HepG2 (cell line): ENCODE data around the gene YAP1. TPM values are rescaled to one million over a fixed set of nuclear protein-coding genes. Genes with fewer than 3 reads are reported as not detected.

Experiments
- ARNT ChIP-seq: fragments of 450-650 bp; IDR thresholded peaks from 2 replicates; pipeline ENCODE4 v1.6.1; 2017
- ATF6 ChIP-seq: sonication (generic); formaldehyde crosslinking; conservative IDR thresholded peaks from 2 replicates; pipeline ENCODE4 v1.4.0; 2020; ENCODE audit warnings: missing genetic modification reagents
- BCL6 ChIP-seq: IDR thresholded peaks from 2 replicates; pipeline ENCODE4 v1.6.1; 2016; ENCODE audit warnings: missing genetic modification reagents, missing compliant biosample characterization
- ELF1 ChIP-seq: sonication (generic); formaldehyde crosslinking; IDR thresholded peaks from 2 replicates; pipeline ENCODE4 v1.4.0; 2020; ENCODE audit warnings: missing genetic modification reagents
- ETV5 ChIP-seq: IDR thresholded peaks from 2 replicates; pipeline ENCODE4 v1.6.1; 2018; ENCODE audit warnings: missing biosample characterization, missing genetic modification reagents, inconsistent platforms, borderline replicate concordance
- FOXP1 ChIP-seq, 2 experiments: fragments of 450-650 bp in 1 of 2; IDR thresholded peaks; 2 replicates each; pipeline ENCODE4 v1.6.1; 2017 to 2018; ENCODE audit warnings: antibody characterized with exemption in 1 of 2
- GLMP ChIP-seq: sonication (generic); formaldehyde crosslinking; IDR thresholded peaks from 2 replicates; pipeline ENCODE4 v1.9.0; 2021; ENCODE audit warnings: missing genetic modification reagents, mild to moderate bottlenecking, borderline replicate concordance
- HDAC6 ChIP-seq: fragments of 200-600 bp; sonication (generic); IDR thresholded peaks from 2 replicates; pipeline ENCODE4 v1.7.0; 2017; ENCODE audit warnings: mild to moderate bottlenecking, antibody characterized with exemption, low read length, low read depth
- HNRNPH1 ChIP-seq: fragments of 200-400 bp; formaldehyde crosslinking; optimal IDR thresholded peaks from 2 replicates; pipeline ENCODE3; 2017; ENCODE audit warnings: mild to moderate bottlenecking, low read depth, low read length
- HOMEZ ChIP-seq: IDR thresholded peaks from 2 replicates; pipeline ENCODE4 v1.6.1; 2016; ENCODE audit warnings: low read depth
- HOXA5 ChIP-seq: sonication (generic); formaldehyde crosslinking; IDR thresholded peaks from 2 replicates; pipeline ENCODE4 v1.4.0; 2020; ENCODE audit warnings: missing genetic modification reagents
- IKZF1 ChIP-seq: fragments of 450-650 bp; IDR thresholded peaks from 2 replicates; pipeline ENCODE4 v1.7.1; 2016
- KMT2B ChIP-seq: IDR thresholded peaks from 2 replicates; pipeline ENCODE4 v1.6.1; 2016; ENCODE audit warnings: missing genetic modification reagents, missing compliant biosample characterization
- NFE2 ChIP-seq: sonication (generic); formaldehyde crosslinking; IDR thresholded peaks from 2 replicates; pipeline ENCODE4 v1.4.0; 2020; ENCODE audit warnings: missing genetic modification reagents
- PHF21A ChIP-seq: sonication (generic); formaldehyde crosslinking; IDR thresholded peaks from 2 replicates; pipeline ENCODE4 v1.5.0; 2020; ENCODE audit warnings: mild to moderate bottlenecking, missing genetic modification reagents
- REPIN1 ChIP-seq: sonication (generic); formaldehyde crosslinking; IDR thresholded peaks from 2 replicates; pipeline ENCODE4 v1.8.0; 2022; ENCODE audit warnings: missing genetic modification reagents, low read depth, mild to moderate bottlenecking, borderline replicate concordance
- TAF15 ChIP-seq: fragments of 200-400 bp; formaldehyde crosslinking; IDR thresholded peaks from one replicate; pipeline ENCODE4 v1.6.1; 2018; ENCODE audit warnings: mild to moderate bottlenecking, low read depth, low read length; ENCODE audit not compliant: poor library complexity, severe bottlenecking
- U2AF2 ChIP-seq: fragments of 200-400 bp; formaldehyde crosslinking; IDR thresholded peaks from 2 replicates; pipeline ENCODE4 v1.6.1; 2017; ENCODE audit warnings: low read depth, mild to moderate bottlenecking, low read length
- ZFP62 ChIP-seq: sonication (generic); formaldehyde crosslinking; IDR thresholded peaks from 2 replicates; pipeline ENCODE4 v1.4.0; 2020; ENCODE audit warnings: missing genetic modification reagents
- ZMAT5 ChIP-seq: sonication (generic); formaldehyde crosslinking; IDR thresholded peaks from 2 replicates; pipeline ENCODE4 v1.5.0; 2020; ENCODE audit warnings: mild to moderate bottlenecking, low read depth, missing genetic modification reagents, borderline replicate concordance
- ZNF101 ChIP-seq: sonication (generic); formaldehyde crosslinking; IDR thresholded peaks from 2 replicates; pipeline ENCODE4 v1.4.0; 2020; ENCODE audit warnings: mild to moderate bottlenecking, low read depth, missing genetic modification reagents, borderline replicate concordance
- ZNF274 ChIP-seq: sonication (generic); formaldehyde crosslinking; IDR thresholded peaks from 2 replicates; pipeline ENCODE4 v1.5.1; 2020; ENCODE audit warnings: mild to moderate bottlenecking, missing genetic modification reagents
- ZNF713 ChIP-seq: sonication (generic); formaldehyde crosslinking; IDR thresholded peaks from 2 replicates; pipeline ENCODE4 v1.4.0; 2020; ENCODE audit warnings: mild to moderate bottlenecking, missing genetic modification reagents
- ZNF768 ChIP-seq: sonication (generic); formaldehyde crosslinking; IDR thresholded peaks from 2 replicates; pipeline ENCODE4 v1.4.0; 2020; ENCODE audit warnings: missing genetic modification reagents
- ZNF770 ChIP-seq: sonication (generic); formaldehyde crosslinking; IDR thresholded peaks from 2 replicates; pipeline ENCODE4 v1.5.0; 2020; ENCODE audit warnings: mild to moderate bottlenecking, missing genetic modification reagents
- polyA plus RNA-seq, 8 experiments: library from polyadenylated mRNA; depleted of rRNA in 3 of 8; stranded (reverse) in 7 of 8; unstranded in 1 of 8; fragments of >200 nt; fragmentation: Illumina TruSeq in 4 of 8; extraction: Trizol in 4 of 8; gene quantifications; 2 replicates each; pipeline versions ENCODE4 v1.2.1 to v1.2.3, GENCODE V29; 2011 to 2016; ENCODE audit warnings: low read depth in 4 of 8, missing spikeins in 1 of 8, mixed read lengths in 1 of 8; ENCODE audit not compliant: insufficient read depth in 1 of 8
- total RNA-seq, 5 experiments: library from RNA; depleted of rRNA; stranded (reverse); fragments of >200 nt; fragmentation: Illumina TruSeq; extraction: Trizol; gene quantifications; 2 replicates each; pipeline ENCODE4 v1.2.3, GENCODE V29; 2016; ENCODE audit warnings: low read depth in 1 of 5

Gene YAP1
- total and polyA plus RNA-seq, 2 of the 13 experiments (the other 11 are each of a cell fraction or from before 2014, with no cell fraction given), result 59.5 to 91.0 TPM

- no peak for TF ChIP-seq HNRNPH1
- no peak for TF ChIP-seq ELF1
- TF ChIP-seq HOMEZ (CRISPR knock-in tag), result peak; percentile 61
- no peak for TF ChIP-seq ZNF768
- TF ChIP-seq ATF6 (CRISPR knock-in tag), result no peak
- no peak for TF ChIP-seq TAF15
- no peak for TF ChIP-seq HOXA5
- TF ChIP-seq ZNF770 (CRISPR knock-in tag), result no peak
- no peak for TF ChIP-seq NFE2 (CRISPR knock-in tag)
- TF ChIP-seq PHF21A (CRISPR knock-in tag), result peak; percentile 63; the same call in 1 of the 2 replicates
- TF ChIP-seq ZMAT5, result no peak
- no peak for TF ChIP-seq GLMP
- no peak for TF ChIP-seq ZNF713 (CRISPR knock-in tag)
- no peak for TF ChIP-seq ARNT
- no peak for TF ChIP-seq REPIN1 (CRISPR knock-in tag)
- TF ChIP-seq IKZF1, result no peak
- TF ChIP-seq HDAC6, result no peak
- TF ChIP-seq ZFP62 (CRISPR knock-in tag), result no peak
- 0 out of 2 replicates have a peak, but pooled peaks have one; percentile 39 for TF ChIP-seq FOXP1 (IDR thresholded peaks at IDR 0.05)
- peak; percentile 90 for TF ChIP-seq FOXP1 (CRISPR knock-in tag; IDR thresholded peaks at IDR 0.05)
- no peak for TF ChIP-seq ZNF101
- no peak; the same call in 1 of the 2 replicates for TF ChIP-seq KMT2B (CRISPR knock-in tag)
- TF ChIP-seq ZNF274 (CRISPR knock-in tag), result no peak
- TF ChIP-seq ETV5 (CRISPR knock-in tag), result peak; percentile 34; the same call in 1 of the 2 replicates
- no peak for TF ChIP-seq U2AF2
- TF ChIP-seq BCL6 (CRISPR knock-in tag), result peak; percentile 78
Measured at GRCh38 chr11:102186551-102187191, 76.4 kb downstream of the YAP1 start (continued).
